ENCODE results near the gene ZNF385B.

DNA sequence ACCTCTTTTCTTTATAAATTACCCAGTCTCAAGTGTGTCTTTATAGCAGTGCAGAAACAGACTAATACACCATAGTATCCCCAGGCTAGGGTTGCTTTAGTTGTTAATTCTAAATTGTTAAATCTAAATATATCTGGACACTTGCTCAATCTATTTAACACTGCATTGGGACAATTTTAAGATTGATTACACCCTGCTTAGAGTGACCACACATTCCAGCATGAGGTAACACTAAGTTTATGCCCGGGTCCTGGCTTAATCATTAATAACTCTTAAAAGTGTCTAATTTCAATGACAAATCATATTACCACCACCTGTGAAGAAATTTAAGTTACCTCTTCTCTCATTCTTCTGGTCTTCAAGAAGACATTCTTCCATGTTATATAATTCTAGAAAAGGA, 131.4 kb downstream of the ZNF385B start:
- TF ChIP-seq POLR2A (IDR thresholded peaks at IDR 0.05) = no peak
- TF ChIP-seq, protein P1, sequence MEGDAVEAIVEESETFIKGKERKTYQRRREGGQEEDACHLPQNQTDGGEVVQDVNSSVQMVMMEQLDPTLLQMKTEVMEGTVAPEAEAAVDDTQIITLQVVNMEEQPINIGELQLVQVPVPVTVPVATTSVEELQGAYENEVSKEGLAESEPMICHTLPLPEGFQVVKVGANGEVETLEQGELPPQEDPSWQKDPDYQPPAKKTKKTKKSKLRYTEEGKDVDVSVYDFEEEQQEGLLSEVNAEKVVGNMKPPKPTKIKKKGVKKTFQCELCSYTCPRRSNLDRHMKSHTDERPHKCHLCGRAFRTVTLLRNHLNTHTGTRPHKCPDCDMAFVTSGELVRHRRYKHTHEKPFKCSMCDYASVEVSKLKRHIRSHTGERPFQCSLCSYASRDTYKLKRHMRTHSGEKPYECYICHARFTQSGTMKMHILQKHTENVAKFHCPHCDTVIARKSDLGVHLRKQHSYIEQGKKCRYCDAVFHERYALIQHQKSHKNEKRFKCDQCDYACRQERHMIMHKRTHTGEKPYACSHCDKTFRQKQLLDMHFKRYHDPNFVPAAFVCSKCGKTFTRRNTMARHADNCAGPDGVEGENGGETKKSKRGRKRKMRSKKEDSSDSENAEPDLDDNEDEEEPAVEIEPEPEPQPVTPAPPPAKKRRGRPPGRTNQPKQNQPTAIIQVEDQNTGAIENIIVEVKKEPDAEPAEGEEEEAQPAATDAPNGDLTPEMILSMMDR (IDR thresholded peaks at IDR 0.05 in 4 of 5, conservative IDR thresholded peaks at IDR 0.05 in 1 of 5) = no peak
